HCT116 (cell line): Measurements from ENCODE around the gene PHF10. TPM values are rescaled to one million over a fixed set of nuclear protein-coding genes. Genes with fewer than 3 reads are reported as not detected.
A peak's percentile ranks its signal among the peaks of the same experiment; 100 is the strongest.

Experiments
- ATAC-seq: fragments of 200-7000 bp; cut with Tn5 transposase; 2 replicates; pipeline ENCODE4 v1.9.1; 2020; ENCODE audit warnings: mild to moderate bottlenecking, moderate library complexity
- BruUV-seq: library from RNA; stranded (reverse); fragments of 400-500 nt; replicated peaks from 2 replicates; lab custom pipeline; 2021; lab: Mats Ljungman, UMichigan
- CTCF ChIA-PET: fragments of 300-600 bp; sonication (Branson Sonifier 250); formaldehyde crosslinking; loops from one replicate; lab custom pipeline; 2021; ENCODE audit warnings: antibody characterized with exemption; lab: Charles Lee
- POLR2A ChIA-PET: fragments of 300-600, 350-600 bp; sonication (Branson Sonifier 250); formaldehyde crosslinking; loops from one replicate; lab custom pipeline; 2021; ENCODE audit warnings: antibody characterized with exemption; lab: Charles Lee
- RAD21 ChIA-PET, 2 experiments: fragments of 300-600 bp; sonication (Branson Sonifier 250); formaldehyde crosslinking; loops; one replicate each; lab custom pipeline; 2023; ENCODE audit warnings: low total read pairs in 2 of 2; ENCODE audit not compliant: uncharacterized antibody in 2 of 2, unreplicated experiment in 2 of 2, low non-redundant PET in 1 of 2; lab: Charles Lee
- DNase-seq: peaks from one replicate; pipeline ENCODE4 v3.0.0-alpha.2; 2010; ENCODE audit warnings: low read depth, low spot score
- H2AFZ ChIP-seq: fragments of 200-600 bp; shearing (Covaris generic), sonication (generic); 2 replicates; pipeline ENCODE4 v1.6.1; 2017; ENCODE audit warnings: low read depth, mixed run types, mixed read lengths, antibody characterized with exemption, low read length; ENCODE audit not compliant: poor library complexity, severe bottlenecking
- H3K27ac ChIP-seq: 2 replicates; pipeline ENCODE4 v1.5.1; 2012; ENCODE audit warnings: low read depth, low read length
- H3K27me3 ChIP-seq: fragments of 200-600 bp; sonication (generic); 2 replicates; pipeline ENCODE4 v1.6.1; 2016; ENCODE audit warnings: mixed run types, low read length, mixed read lengths; ENCODE audit not compliant: insufficient read depth
- H3K36me3 ChIP-seq, 2 experiments: fragments of 200-500 bp in 1 of 2; fragments of 200-600 bp in 1 of 2; sonication (Bioruptor generic) in 1 of 2; sonication (generic) in 1 of 2; 2 replicates each; pipeline versions ENCODE4 v1.5.1 to v1.6.1; 2014 to 2016; ENCODE audit warnings: low read length in 2 of 2, inconsistent platforms in 1 of 2, mixed read lengths in 1 of 2, mixed run types in 1 of 2; ENCODE audit not compliant: insufficient read depth in 2 of 2, control insufficient read depth in 1 of 2
- H3K4me1 ChIP-seq, 2 experiments: fragments of 200-600 bp in 1 of 2; sonication (generic) in 1 of 2; 2 replicates each; pipeline versions ENCODE4 v1.5.1 to v1.6.1; 2012 to 2017; ENCODE audit warnings: low read length in 2 of 2, inconsistent platforms in 1 of 2, mild to moderate bottlenecking in 1 of 2, mixed read lengths in 1 of 2, mixed run types in 1 of 2, moderate library complexity in 1 of 2; ENCODE audit not compliant: insufficient read depth in 2 of 2, control insufficient read depth in 1 of 2
- H3K4me2 ChIP-seq: fragments of 200-600 bp; sonication (generic); 2 replicates; pipeline ENCODE4 v1.6.1; 2017; ENCODE audit warnings: mixed run types, low read length, mixed read lengths
- H3K4me3 ChIP-seq, 2 experiments: fragments of 200-600 bp in 1 of 2; sonication (generic) in 1 of 2; replicated peaks in 1 of 2; 2 replicates each; pipeline ENCODE4 v1.5.1; 2011 to 2016; ENCODE audit warnings: low read length in 2 of 2, control low read depth in 1 of 2, low read depth in 1 of 2, mild to moderate bottlenecking in 1 of 2, mixed read lengths in 1 of 2, mixed run types in 1 of 2
- H3K79me2 ChIP-seq: fragments of 200-600 bp; sonication (generic); 2 replicates; pipeline ENCODE4 v1.6.1; 2017; ENCODE audit warnings: mild to moderate bottlenecking, mixed run types, low read length, moderate library complexity, mixed read lengths; ENCODE audit not compliant: insufficient read depth
- H3K9ac ChIP-seq: fragments of 200-600 bp; sonication (generic); 2 replicates; pipeline ENCODE4 v1.6.1; 2016; ENCODE audit warnings: low read length, mixed read lengths
- H3K9me2 ChIP-seq: fragments of 200-600 bp; sonication (generic), shearing (Covaris generic); 2 replicates; pipeline ENCODE4 v1.6.1; 2017; ENCODE audit warnings: mixed run types, mild to moderate bottlenecking, moderate library complexity; ENCODE audit not compliant: insufficient read depth
- H3K9me3 ChIP-seq, 2 experiments: fragments of 200-500 bp in 1 of 2; fragments of 200-600 bp in 1 of 2; sonication (Bioruptor generic) in 1 of 2; sonication (generic) in 1 of 2; 2 replicates each; pipeline ENCODE4 v1.6.1; 2014 to 2017; ENCODE audit warnings: low read length in 2 of 2, mixed read lengths in 2 of 2, inconsistent platforms in 1 of 2, low read depth in 1 of 2, mild to moderate bottlenecking in 1 of 2, mixed run types in 1 of 2, moderate library complexity in 1 of 2; ENCODE audit not compliant: control insufficient read depth in 1 of 2, insufficient read depth in 1 of 2
- H4K20me1 ChIP-seq: fragments of 200-600 bp; sonication (generic), shearing (Covaris generic); 2 replicates; pipeline ENCODE4 v1.6.1; 2017; ENCODE audit warnings: mixed run types, mild to moderate bottlenecking, moderate library complexity; ENCODE audit not compliant: insufficient read depth
- ATF3 ChIP-seq: IDR thresholded peaks from 2 replicates; pipeline ENCODE4 v1.6.1; 2012
- CBX3 ChIP-seq: IDR thresholded peaks from 2 replicates; pipeline ENCODE4 v1.6.1; 2012; ENCODE audit warnings: low read depth
- CEBPB ChIP-seq: IDR thresholded peaks from 2 replicates; pipeline ENCODE4 v1.6.1; 2012; ENCODE audit warnings: low read depth
- EGR1 ChIP-seq: IDR thresholded peaks from 2 replicates; pipeline ENCODE4 v1.6.1; 2012; ENCODE audit warnings: low read depth
- EZH2phosphoT487 ChIP-seq: fragments of 200-600 bp; IDR thresholded peaks from 2 replicates; pipeline ENCODE4 v1.6.1; 2018; ENCODE audit warnings: antibody characterized with exemption, borderline replicate concordance
- JUND ChIP-seq: IDR thresholded peaks from 2 replicates; pipeline ENCODE4 v1.6.1; 2012
- POLR2AphosphoS5 ChIP-seq: IDR thresholded peaks from 2 replicates; pipeline ENCODE4 v1.6.1; 2011; ENCODE audit warnings: mild to moderate bottlenecking, low read depth, low read length, moderate library complexity
- SIN3A ChIP-seq: IDR thresholded peaks from 2 replicates; pipeline ENCODE4 v1.6.1; 2012; ENCODE audit warnings: low read depth
- SRF ChIP-seq: IDR thresholded peaks from 2 replicates; pipeline ENCODE4 v1.6.1; 2012; ENCODE audit warnings: low read depth
- ZBTB33 ChIP-seq: IDR thresholded peaks from 2 replicates; pipeline ENCODE4 v1.6.1; 2011; ENCODE audit warnings: mild to moderate bottlenecking, low read length, moderate library complexity; ENCODE audit not compliant: insufficient replicate concordance; ENCODE audit errors: extremely low read depth
- ZFX ChIP-seq: fragments of 450-650 bp; IDR thresholded peaks from 2 replicates; pipeline ENCODE4 v1.6.1; 2017
- ZNF274 ChIP-seq: fragments of 200-500 bp; sonication (Bioruptor generic); IDR thresholded peaks from 2 replicates; pipeline ENCODE4 v1.6.1; 2014; ENCODE audit warnings: mild to moderate bottlenecking, low read depth, low read length, inconsistent platforms
- intact Hi-C: fragments of 100-400 bp; cut with micrococcal nuclease; formaldehyde crosslinking; loops from 2 replicates; pipeline ENCODE4 v1.10.0; 2022
- total RNA-seq: library from RNA; stranded (reverse); gene quantifications from one replicate; pipeline ENCODE4 v1.2.1, GENCODE V29; 2021; ENCODE audit not compliant: unreplicated experiment
- TF ChIP-seq, protein P1 (sequence below): IDR thresholded peaks from 2 replicates; pipeline ENCODE4 v1.6.1; 2012

Gene PHF10
- total RNA-seq, 1 experiment from 2014 or later = 45.5 TPM

DNA sequence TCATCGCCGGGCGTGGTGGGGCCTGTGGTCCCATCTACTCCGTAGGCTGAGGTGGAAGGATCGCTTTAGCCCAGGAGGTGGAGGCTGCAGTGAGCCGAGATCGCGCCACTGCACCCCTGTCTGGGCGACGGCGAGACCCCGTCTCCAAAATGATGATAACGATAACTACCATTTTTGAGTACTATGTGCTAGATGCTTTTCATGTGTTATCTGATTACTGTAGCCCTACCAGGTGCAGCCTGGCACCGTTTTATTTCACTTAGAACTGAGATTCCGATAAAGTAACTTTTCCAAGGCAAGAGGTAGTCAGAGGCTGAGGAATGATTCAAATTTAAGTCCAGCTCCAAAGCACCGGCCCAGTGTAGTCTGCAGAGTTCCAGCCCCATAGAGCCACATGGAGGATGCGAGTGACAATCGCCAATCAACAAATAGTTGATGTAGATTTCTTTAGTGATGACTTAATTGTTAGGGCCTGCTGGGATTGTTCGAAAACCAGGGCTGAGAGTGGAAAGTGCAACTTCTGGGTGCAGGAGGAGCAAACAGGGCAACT lies 27.8 kb upstream of the PHF10 start:
- Histone ChIP-seq H2AFZ (no peak overlapping the region), H3K36me3 (0 out of 4 replicates have a peak, but pooled peaks cover 2 to 5% of the 10 kb centered on the region in 2 experiments)
- CTCF ChIA-PET = no interaction called here
- no peak for ATAC-seq
- intact Hi-C loops = no loop called here
- no peak for TF ChIP-seq EGR1
- no peak for TF ChIP-seq JUND
- TF ChIP-seq, protein P1, sequence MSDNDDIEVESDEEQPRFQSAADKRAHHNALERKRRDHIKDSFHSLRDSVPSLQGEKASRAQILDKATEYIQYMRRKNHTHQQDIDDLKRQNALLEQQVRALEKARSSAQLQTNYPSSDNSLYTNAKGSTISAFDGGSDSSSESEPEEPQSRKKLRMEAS = no peak
- TF ChIP-seq ZNF274 = no peak
- TF ChIP-seq CEBPB = no peak
- TF ChIP-seq, all 23 proteins: peak for 0
- Histone ChIP-seq H3K9me3 (no peaks in the 10 kb centered on the region), H3K9ac (peak overlapping the region; percentile 90), H3K4me1 (peaks cover 7 to 19% of the 10 kb centered on the region in 2 experiments; a peak in 3 of 4 replicates), H3K9me2 (no peaks in the 10 kb centered on the region), H3K79me2 (peaks cover 28% of the 10 kb centered on the region), H3K27ac (peak overlapping the region; percentile 88), H3K4me2 (peak overlapping the region; percentile 88), H3K27me3 (no peaks in the 10 kb centered on the region), H4K20me1 (no peaks in the 10 kb centered on the region), H3K4me3 (peak overlapping the region; percentile 69 to 84)
- BruUV-seq = no TSS peak
- POLR2A ChIA-PET = interaction anchor here (0.7 kb wide), 1 partner anchor 27 kb away, joined by 3 read pairs; no protein-coding TSS in a partner anchor
- RAD21 ChIA-PET = no interaction called here
- DNase-seq = no peak

DNA sequence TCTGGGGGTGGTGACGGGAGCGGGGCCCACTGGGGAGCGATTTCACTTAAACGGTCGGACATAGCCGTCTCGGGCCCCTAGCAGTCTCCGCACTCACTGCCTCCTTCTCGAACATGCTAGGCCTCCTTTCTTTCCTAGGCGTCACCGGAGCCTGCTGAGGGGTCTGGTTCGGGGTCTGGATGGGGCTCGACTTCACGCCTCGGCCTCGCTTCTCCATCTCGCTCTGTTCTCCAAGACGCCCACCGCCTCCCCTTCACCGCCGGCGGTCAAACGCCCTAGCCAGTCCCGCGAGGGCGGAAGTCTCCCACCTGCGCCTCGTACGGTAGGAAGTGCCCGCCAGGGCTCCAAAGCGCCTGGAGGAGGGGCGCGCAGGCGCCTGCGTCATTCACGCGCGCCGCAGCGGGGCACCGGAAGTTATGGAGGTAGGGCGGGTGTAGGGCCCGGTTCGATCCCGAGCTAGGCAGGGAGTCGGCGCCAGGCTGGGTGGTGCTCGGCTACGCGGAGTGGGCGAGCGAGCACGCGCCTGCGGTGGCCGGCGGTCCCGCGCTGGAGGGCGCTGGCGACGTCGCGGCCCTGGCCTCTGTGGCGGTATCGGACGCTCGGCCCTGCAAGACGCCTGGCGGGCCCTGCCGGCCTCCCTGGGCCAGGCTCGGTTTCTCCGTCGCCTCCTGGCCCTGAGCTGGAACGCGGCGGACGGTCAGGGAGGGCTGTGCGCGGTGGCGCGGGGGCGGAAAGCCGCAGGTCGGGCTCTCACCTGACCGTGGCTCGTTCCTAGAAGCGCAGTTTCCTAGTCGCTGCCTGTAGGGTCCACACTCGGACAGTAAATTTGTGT lies 27.2 kb upstream of the PHF10 start, which contains the start of the genes DYNLT2 and ERMARD:
TSS of gene DYNLT2 (minus strand) at position 331 of the 832 bp plus-strand sequence. CDS start at position 217, 114 bp downstream.
TSS of gene ERMARD (plus strand) at position 381 of the 832 bp plus-strand sequence. CDS start at position 417, 36 bp downstream.
- no peaks in the 10 kb centered on the region for H3K9me3 ChIP-seq
- H3K36me3 ChIP-seq = 0 out of 4 replicates have a peak, but pooled peaks cover 0 to 5% of the 10 kb centered on the region in 2 experiments
- H3K9ac ChIP-seq = peak within 1 kb of the TSS; percentile 90
- RAD21 ChIA-PET = no interaction called here
- POLR2A ChIA-PET = interaction anchor here (0.7 kb wide), 1 partner anchor 26 kb away, joined by 3 read pairs; no protein-coding TSS in a partner anchor
- H3K27ac ChIP-seq = peak within 1 kb of the TSS; percentile 88
- no TSS peak for BruUV-seq
- no peak within 1 kb of the TSS for H2AFZ ChIP-seq
- peaks cover 28% of the 10 kb centered on the region for H3K79me2 ChIP-seq
- H3K9me2 ChIP-seq = no peaks in the 10 kb centered on the region
- intact Hi-C loops = loop anchor here (1.0 to 2.0 kb wide), 3 partner anchors 29 to 803 kb away; partner anchors contain the start of genes C6orf120, TBP and WDR27
- peak within 1 kb of the TSS; percentile 69 to 84 for H3K4me3 ChIP-seq
- DNase-seq (peak; percentile 88), ATAC-seq (peak; percentile 91)
- H3K27me3 ChIP-seq = no peaks in the 10 kb centered on the region
- peak within 1 kb of the TSS; percentile 88 for H3K4me2 ChIP-seq
- CTCF ChIA-PET = no interaction called here
- H4K20me1 ChIP-seq = no peaks in the 10 kb centered on the region
- H3K4me1 ChIP-seq = peaks cover 7 to 19% of the 10 kb centered on the region in 2 experiments; a peak in 3 of 4 replicates
- peak; percentile 96 for TF ChIP-seq SRF
- peak; percentile 69 for TF ChIP-seq ZBTB33
- TF ChIP-seq CBX3 = peak; percentile 91; the same call in 1 of the 2 replicates
- no peak for TF ChIP-seq EZH2phosphoT487
- peak; percentile 95 for TF ChIP-seq POLR2AphosphoS5
- TF ChIP-seq ZNF274 = no peak
- no peak; the same call in 1 of the 2 replicates for TF ChIP-seq JUND
- TF ChIP-seq CEBPB = no peak
- TF ChIP-seq ZFX = peak; percentile 99
- TF ChIP-seq ATF3 = no peak
- TF ChIP-seq SIN3A = peak; percentile 84
- TF ChIP-seq EGR1 = peak; percentile 85
- TF ChIP-seq, protein P1 = peak; percentile 91
